GM13976 (cell line): Measurements from ENCODE around the gene CST1.
"Not testable (repeated sequence)": the region's sequence is repeated elsewhere in the genome, so short reads cannot be mapped to it uniquely, and the experiment has no call there.

Experiments used
- DNase-seq: peaks from one replicate; pipeline ENCODE4 v3.0.0; 2012; ENCODE audit warnings: low spot score
- in situ Hi-C: fragments of 300-500 bp; cut with MboI; formaldehyde crosslinking; loops from one replicate; pipeline ENCODE4 v1.12.0; 2022; ENCODE audit warnings: low sequenced_read_pairs, mixed read lengths, inconsistent platforms; ENCODE audit not compliant: unreplicated experiment
- TF ChIP-seq, protein P1 (sequence below): IDR thresholded peaks from 2 replicates; pipeline ENCODE4 v1.5.1; 2012; ENCODE audit warnings: borderline replicate concordance, mild to moderate bottlenecking; ENCODE audit not compliant: insufficient read depth; ENCODE audit errors: extremely low read depth, missing control alignments, control extremely low read depth

CST1 gene

GRCh38 chr20:23753589-23753988 is 2.9 kb upstream of the CST1 start:
- DNase-seq, result no peak
- TF ChIP-seq, protein P1, sequence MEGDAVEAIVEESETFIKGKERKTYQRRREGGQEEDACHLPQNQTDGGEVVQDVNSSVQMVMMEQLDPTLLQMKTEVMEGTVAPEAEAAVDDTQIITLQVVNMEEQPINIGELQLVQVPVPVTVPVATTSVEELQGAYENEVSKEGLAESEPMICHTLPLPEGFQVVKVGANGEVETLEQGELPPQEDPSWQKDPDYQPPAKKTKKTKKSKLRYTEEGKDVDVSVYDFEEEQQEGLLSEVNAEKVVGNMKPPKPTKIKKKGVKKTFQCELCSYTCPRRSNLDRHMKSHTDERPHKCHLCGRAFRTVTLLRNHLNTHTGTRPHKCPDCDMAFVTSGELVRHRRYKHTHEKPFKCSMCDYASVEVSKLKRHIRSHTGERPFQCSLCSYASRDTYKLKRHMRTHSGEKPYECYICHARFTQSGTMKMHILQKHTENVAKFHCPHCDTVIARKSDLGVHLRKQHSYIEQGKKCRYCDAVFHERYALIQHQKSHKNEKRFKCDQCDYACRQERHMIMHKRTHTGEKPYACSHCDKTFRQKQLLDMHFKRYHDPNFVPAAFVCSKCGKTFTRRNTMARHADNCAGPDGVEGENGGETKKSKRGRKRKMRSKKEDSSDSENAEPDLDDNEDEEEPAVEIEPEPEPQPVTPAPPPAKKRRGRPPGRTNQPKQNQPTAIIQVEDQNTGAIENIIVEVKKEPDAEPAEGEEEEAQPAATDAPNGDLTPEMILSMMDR, result no peak
- in situ Hi-C loops, result no loop called here

DNA sequence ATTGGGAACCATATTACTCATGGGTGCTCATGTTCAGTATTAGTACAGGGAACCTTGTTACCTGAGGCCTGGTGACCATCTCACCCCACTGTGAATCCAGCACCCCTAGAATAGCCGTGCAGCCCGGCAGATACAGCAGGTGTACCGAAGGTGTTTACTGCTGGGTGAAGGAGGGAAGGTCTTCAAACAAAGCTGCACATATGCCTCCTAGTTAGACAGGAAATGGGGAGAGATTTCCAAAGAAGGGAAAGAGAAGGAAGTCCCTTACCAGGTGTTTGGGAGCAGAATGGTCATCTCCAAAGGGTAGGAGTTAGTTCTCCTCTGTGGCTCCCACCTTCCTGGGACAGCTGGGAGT is 2.4 kb upstream of the CST1 start:
- TF ChIP-seq, protein P1, result no peak
- DNase-seq, result no peak
- in situ Hi-C loops, result no loop called here

GRCh38 chr20:23752481-23753193 is 1.9 kb upstream of the CST1 start:
- in situ Hi-C loops, result no loop called here
- DNase-seq, result no peak
- TF ChIP-seq, protein P1, result no peak

DNA sequence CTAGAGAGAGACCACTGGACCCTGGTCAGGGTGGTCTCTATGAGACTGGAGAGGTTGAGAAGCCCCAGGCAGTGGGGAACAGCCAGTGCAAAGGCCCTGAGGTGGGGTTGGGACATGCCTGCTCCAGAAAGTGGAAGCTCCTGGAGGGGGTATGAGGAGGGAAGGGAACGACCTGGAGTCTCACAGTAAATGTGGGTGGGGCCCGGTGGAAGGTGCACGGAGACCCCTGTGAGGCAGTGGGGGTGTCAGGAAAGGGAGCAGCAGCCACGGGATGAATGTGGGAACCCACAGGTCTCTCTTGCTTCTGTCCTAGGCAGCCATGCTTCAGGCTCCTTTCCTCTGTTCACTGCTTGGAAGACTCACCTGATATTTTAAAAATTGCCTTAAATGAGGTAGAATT is 1.3 kb upstream of the CST1 start:
- in situ Hi-C loops, result no loop called here
- no peak for DNase-seq
- TF ChIP-seq, protein P1, result no peak

- TF ChIP-seq, protein P1, result no peak
- in situ Hi-C loops, result no loop called here
- DNase-seq, result no peak
Observed at GRCh38 chr20:23749746-23750145, 989 bp downstream of the CST1 start.

- in situ Hi-C loops, DNase-seq: not testable (repeated sequence)
Observed at GRCh38 chr20:23748975-23749374, 1.8 kb downstream of the CST1 start.

DNA sequence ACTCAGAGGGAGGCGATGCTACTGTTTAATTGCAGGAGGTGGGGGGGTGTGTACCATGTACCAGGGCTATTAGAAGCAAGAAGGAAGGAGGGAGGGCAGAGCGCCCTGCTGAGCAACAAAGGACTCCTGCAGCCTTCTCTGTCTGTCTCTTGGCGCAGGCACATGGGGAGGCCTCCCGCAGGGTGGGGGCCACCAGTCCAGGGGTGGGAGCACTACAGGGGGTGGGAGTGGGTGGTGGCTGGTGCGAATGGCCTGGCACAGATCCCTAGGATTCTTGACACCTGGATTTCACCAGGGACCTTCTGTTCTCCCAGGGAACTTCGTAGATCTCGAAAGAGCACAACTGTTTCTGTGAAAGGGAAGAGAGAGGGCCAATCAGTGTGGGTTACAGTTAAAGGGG is 3.2 kb downstream of the CST1 start:
- in situ Hi-C loops, DNase-seq: not testable (repeated sequence)

GRCh38 chr20:23747092-23747491 is 3.6 kb downstream of the CST1 start:
- in situ Hi-C loops, DNase-seq: not testable (repeated sequence)
